HepG2 (cell line): Measurements from ENCODE around the gene TUG1. TPM values are rescaled to one million over a fixed set of nuclear protein-coding genes. Genes with fewer than 3 reads are reported as not detected.

Source experiments
- ARHGAP35 ChIP-seq: sonication (generic); formaldehyde crosslinking; IDR thresholded peaks from 2 replicates; pipeline ENCODE4 v1.9.0; 2022; ENCODE audit warnings: mild to moderate bottlenecking, inconsistent platforms, moderate library complexity, missing genetic modification reagents, borderline replicate concordance
- ATF4 ChIP-seq, 2 experiments: fragments of 450-650 bp in 1 of 2; sonication (generic) in 1 of 2; formaldehyde crosslinking; IDR thresholded peaks; 2 replicates each; pipeline versions ENCODE4 v1.5.0 to v1.8.0; 2020 to 2022; ENCODE audit warnings: mild to moderate bottlenecking in 1 of 2, missing genetic modification reagents in 1 of 2
- CREM ChIP-seq, 2 experiments: sonication (generic) in 1 of 2; formaldehyde crosslinking in 1 of 2; IDR thresholded peaks; 2 replicates each; pipeline versions ENCODE4 v1.4.0 to v1.6.1; 2016 to 2020; ENCODE audit warnings: antibody characterized with exemption in 1 of 2, mild to moderate bottlenecking in 1 of 2, missing genetic modification reagents in 1 of 2
- ETS1 ChIP-seq: sonication (generic); formaldehyde crosslinking; IDR thresholded peaks from 2 replicates; pipeline ENCODE4 v1.4.0; 2020; ENCODE audit warnings: missing genetic modification reagents
- ETV6 ChIP-seq: sonication (generic); formaldehyde crosslinking; conservative IDR thresholded peaks from 2 replicates; pipeline ENCODE4 v1.4.0; 2020; ENCODE audit warnings: missing genetic modification reagents
- FOXP1 ChIP-seq, 2 experiments: fragments of 450-650 bp in 1 of 2; IDR thresholded peaks; 2 replicates each; pipeline ENCODE4 v1.6.1; 2017 to 2018; ENCODE audit warnings: antibody characterized with exemption in 1 of 2
- GRHL1 ChIP-seq: sonication (generic); formaldehyde crosslinking; conservative IDR thresholded peaks from 2 replicates; pipeline ENCODE4 v1.8.0; 2022; ENCODE audit warnings: missing genetic modification reagents
- ISL2 ChIP-seq: sonication (generic); formaldehyde crosslinking; IDR thresholded peaks from 2 replicates; pipeline ENCODE4 v1.5.0; 2020; ENCODE audit warnings: missing genetic modification reagents
- NFKB2 ChIP-seq: sonication (generic); formaldehyde crosslinking; IDR thresholded peaks from 2 replicates; pipeline ENCODE4 v1.4.0; 2020; ENCODE audit warnings: missing genetic modification reagents, borderline replicate concordance
- POGZ ChIP-seq: sonication (generic); formaldehyde crosslinking; IDR thresholded peaks from 2 replicates; pipeline ENCODE4 v1.4.0; 2020; ENCODE audit warnings: mild to moderate bottlenecking, missing genetic modification reagents
- REPIN1 ChIP-seq: sonication (generic); formaldehyde crosslinking; IDR thresholded peaks from 2 replicates; pipeline ENCODE4 v1.8.0; 2022; ENCODE audit warnings: missing genetic modification reagents, low read depth, mild to moderate bottlenecking, borderline replicate concordance
- SALL1 ChIP-seq: sonication (generic); formaldehyde crosslinking; IDR thresholded peaks from 2 replicates; pipeline ENCODE4 v1.8.0; 2022; ENCODE audit warnings: mild to moderate bottlenecking, missing genetic modification reagents
- SNAPC4 ChIP-seq: sonication (generic); formaldehyde crosslinking; IDR thresholded peaks from 2 replicates; pipeline ENCODE4 v1.4.0; 2020; ENCODE audit warnings: mild to moderate bottlenecking, missing genetic modification reagents
- U2AF2 ChIP-seq: fragments of 200-400 bp; formaldehyde crosslinking; IDR thresholded peaks from 2 replicates; pipeline ENCODE4 v1.6.1; 2017; ENCODE audit warnings: low read depth, mild to moderate bottlenecking, low read length
- ZBTB38 ChIP-seq: sonication (generic); formaldehyde crosslinking; IDR thresholded peaks from 2 replicates; pipeline ENCODE4 v1.5.1; 2020; ENCODE audit warnings: mild to moderate bottlenecking, missing genetic modification reagents
- ZNF580 ChIP-seq: IDR thresholded peaks from 2 replicates; pipeline ENCODE4 v1.6.1; 2016; ENCODE audit warnings: low read depth, borderline replicate concordance
- ZNF776 ChIP-seq: sonication (generic); formaldehyde crosslinking; IDR thresholded peaks from 2 replicates; pipeline ENCODE4 v1.4.0; 2020; ENCODE audit warnings: mild to moderate bottlenecking, missing genetic modification reagents
- polyA plus RNA-seq, 8 experiments: library from polyadenylated mRNA; depleted of rRNA in 3 of 8; stranded (reverse) in 7 of 8; unstranded in 1 of 8; fragments of >200 nt; fragmentation: Illumina TruSeq in 4 of 8; extraction: Trizol in 4 of 8; gene quantifications; 2 replicates each; pipeline versions ENCODE4 v1.2.1 to v1.2.3, GENCODE V29; 2011 to 2016; ENCODE audit warnings: low read depth in 4 of 8, missing spikeins in 1 of 8, mixed read lengths in 1 of 8; ENCODE audit not compliant: insufficient read depth in 1 of 8
- total RNA-seq, 5 experiments: library from RNA; depleted of rRNA; stranded (reverse); fragments of >200 nt; fragmentation: Illumina TruSeq; extraction: Trizol; gene quantifications; 2 replicates each; pipeline ENCODE4 v1.2.3, GENCODE V29; 2016; ENCODE audit warnings: low read depth in 1 of 5
- TF ChIP-seq, protein P1 (sequence below): sonication (generic); formaldehyde crosslinking; IDR thresholded peaks from 2 replicates; pipeline ENCODE4 v1.4.0; 2020; ENCODE audit warnings: missing genetic modification reagents

The TUG1 gene
- total and polyA plus RNA-seq, 2 of the 13 experiments (the other 11 are each of a cell fraction or from before 2014, with no cell fraction given) = 35.2 to 122 TPM

DNA sequence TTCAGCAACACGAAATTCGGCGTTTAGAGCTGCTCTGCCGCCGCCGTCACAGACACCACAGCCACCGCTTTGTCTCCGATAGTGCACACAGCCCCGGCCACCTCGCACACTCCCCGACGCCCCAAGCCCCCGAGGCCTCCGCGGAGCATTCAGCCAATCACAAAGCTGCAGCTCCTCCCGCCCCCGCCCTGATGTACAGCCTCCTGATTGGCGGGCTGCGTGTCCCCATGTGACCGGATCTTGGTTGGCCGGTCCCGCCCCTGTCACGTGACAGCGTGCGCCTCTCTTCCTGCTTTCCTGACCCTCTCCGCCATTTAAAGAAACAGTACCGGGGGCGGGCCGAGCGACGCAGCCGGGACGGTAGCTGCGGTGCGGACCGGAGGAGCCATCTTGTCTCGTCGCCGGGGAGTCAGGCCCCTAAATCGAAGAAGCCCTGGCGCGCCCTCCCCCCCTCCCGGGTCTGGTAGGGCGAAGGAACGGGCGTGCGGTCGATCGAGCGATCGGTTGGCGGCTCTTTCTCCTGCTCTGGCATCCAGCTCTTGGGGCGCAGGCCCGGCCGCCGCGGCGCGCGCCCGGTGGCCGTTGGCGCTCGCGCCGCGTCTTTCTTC, at the start of gene TUG1 (continued):
- TF ChIP-seq SNAPC4 = peak; percentile 49; the same call in 1 of the 2 replicates
- TF ChIP-seq ETV6 (CRISPR knock-in tag) = 0 out of 2 replicates have a peak, but pooled peaks have one; percentile 6
- TF ChIP-seq ATF4 (CRISPR knock-in tag; IDR thresholded peaks at IDR 0.05) = peak in 1 of 2 experiments; percentile 60; a peak in 1 of 4 replicates
- peak; percentile 60; the same call in 1 of the 2 replicates for TF ChIP-seq CREM (IDR thresholded peaks at IDR 0.05)
- TF ChIP-seq CREM (CRISPR knock-in tag; IDR thresholded peaks at IDR 0.05) = no peak
- TF ChIP-seq REPIN1 (CRISPR knock-in tag) = no peak; the same call in 1 of the 2 replicates
- no peak for TF ChIP-seq GRHL1
- TF ChIP-seq ZBTB38 = peak; percentile 46
- TF ChIP-seq, protein P1, sequence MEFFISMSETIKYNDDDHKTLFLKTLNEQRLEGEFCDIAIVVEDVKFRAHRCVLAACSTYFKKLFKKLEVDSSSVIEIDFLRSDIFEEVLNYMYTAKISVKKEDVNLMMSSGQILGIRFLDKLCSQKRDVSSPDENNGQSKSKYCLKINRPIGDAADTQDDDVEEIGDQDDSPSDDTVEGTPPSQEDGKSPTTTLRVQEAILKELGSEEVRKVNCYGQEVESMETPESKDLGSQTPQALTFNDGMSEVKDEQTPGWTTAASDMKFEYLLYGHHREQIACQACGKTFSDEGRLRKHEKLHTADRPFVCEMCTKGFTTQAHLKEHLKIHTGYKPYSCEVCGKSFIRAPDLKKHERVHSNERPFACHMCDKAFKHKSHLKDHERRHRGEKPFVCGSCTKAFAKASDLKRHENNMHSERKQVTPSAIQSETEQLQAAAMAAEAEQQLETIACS (CRISPR knock-in tag) = peak; percentile 79
- TF ChIP-seq POGZ (CRISPR knock-in tag) = peak; percentile 91
- TF ChIP-seq NFKB2 (CRISPR knock-in tag) = peak; percentile 54; the same call in 1 of the 2 replicates
- TF ChIP-seq ETS1 = no peak; the same call in 1 of the 2 replicates
- TF ChIP-seq ARHGAP35 (CRISPR knock-in tag) = no peak
- TF ChIP-seq FOXP1 (IDR thresholded peaks at IDR 0.05) = no peak
- no peak for TF ChIP-seq FOXP1 (CRISPR knock-in tag; IDR thresholded peaks at IDR 0.05)
- peak; percentile 72 for TF ChIP-seq SALL1 (CRISPR knock-in tag)
- no peak for TF ChIP-seq ISL2 (CRISPR knock-in tag)
- TF ChIP-seq ZNF580 (CRISPR knock-in tag) = peak; percentile 62; the same call in 1 of the 2 replicates
- TF ChIP-seq U2AF2 = no peak
- peak; percentile 66; the same call in 1 of the 2 replicates for TF ChIP-seq ZNF776
